NT2/D1 (cell line): Measurements from ENCODE around the gene CAMTA1.

Source experiments
- DNase-seq: peaks from one replicate; pipeline ENCODE4 v3.0.0-alpha.2; 2011; ENCODE audit warnings: low read depth, low spot score
- H3K27me3 ChIP-seq: 2 replicates; pipeline ENCODE4 v1.6.0; 2011; ENCODE audit warnings: mild to moderate bottlenecking; ENCODE audit not compliant: insufficient read length, insufficient read depth
- H3K36me3 ChIP-seq: 2 replicates; pipeline ENCODE4 v1.6.1; 2011; ENCODE audit warnings: mild to moderate bottlenecking, low read length, mixed read lengths; ENCODE audit not compliant: insufficient read depth, insufficient read length
- H3K4me1 ChIP-seq: 2 replicates; pipeline ENCODE4 v1.5.1; 2011; ENCODE audit not compliant: insufficient read depth, insufficient read length
- H3K4me3 ChIP-seq: 2 replicates; pipeline ENCODE4 v1.5.1; 2011; ENCODE audit warnings: low read depth; ENCODE audit not compliant: insufficient read length
- H3K9ac ChIP-seq: 2 replicates; pipeline ENCODE4 v1.6.0; 2011; ENCODE audit warnings: low read depth; ENCODE audit not compliant: insufficient read length
- H3K9me3 ChIP-seq: 2 replicates; pipeline ENCODE4 v1.5.1; 2011; ENCODE audit warnings: mild to moderate bottlenecking, low read length; ENCODE audit not compliant: insufficient read depth
- SUZ12 ChIP-seq: IDR thresholded peaks from 2 replicates; pipeline ENCODE4 v1.6.1; 2011; ENCODE audit not compliant: insufficient read length, insufficient read depth; ENCODE audit errors: extremely low read depth
- YY1 ChIP-seq: IDR thresholded peaks from 2 replicates; pipeline ENCODE4 v1.6.1; 2011; ENCODE audit not compliant: insufficient read length, insufficient read depth
- ZNF274 ChIP-seq: IDR thresholded peaks from 2 replicates; pipeline ENCODE4 v1.6.1; 2011; ENCODE audit warnings: mild to moderate bottlenecking, low read depth, low read length

The CAMTA1 gene

GRCh38 chr1:7505771-7506453, 720.7 kb downstream of the CAMTA1 start:
- H3K4me1 ChIP-seq = peaks cover 12% of the 10 kb centered on the region
- H3K4me3 ChIP-seq = no peak overlapping the region
- TF ChIP-seq SUZ12 = no peak
- TF ChIP-seq ZNF274 = no peak
- TF ChIP-seq YY1 = no peak
- no peaks in the 10 kb centered on the region for H3K36me3 ChIP-seq
- DNase-seq = no peak
- H3K9ac ChIP-seq = no peak overlapping the region
- H3K27me3 ChIP-seq = no peaks in the 10 kb centered on the region
- H3K9me3 ChIP-seq = no peaks in the 10 kb centered on the region

- H3K36me3 ChIP-seq = no peaks in the 10 kb centered on the region
- TF ChIP-seq ZNF274 (no peak), SUZ12 (no peak), YY1 (no peak)
- no peaks in the 10 kb centered on the region for H3K9me3 ChIP-seq
- no peaks in the 10 kb centered on the region for H3K27me3 ChIP-seq
- no peak overlapping the region for H3K4me3 ChIP-seq
- DNase-seq = no peak
- peaks cover 11% of the 10 kb centered on the region for H3K4me1 ChIP-seq
- no peak overlapping the region for H3K9ac ChIP-seq
Observed at GRCh38 chr1:7506454-7507284, 721.4 kb downstream of the CAMTA1 start.

GRCh38 chr1:7507285-7508019, 722.2 kb downstream of the CAMTA1 start:
- H3K9me3 ChIP-seq = no peaks in the 10 kb centered on the region
- no peak overlapping the region for H3K9ac ChIP-seq
- no peak for DNase-seq
- TF ChIP-seq YY1 (no peak), SUZ12 (no peak), ZNF274 (no peak)
- H3K27me3 ChIP-seq = no peaks in the 10 kb centered on the region
- peaks cover 7% of the 10 kb centered on the region for H3K4me1 ChIP-seq
- H3K4me3 ChIP-seq = no peak overlapping the region
- no peaks in the 10 kb centered on the region for H3K36me3 ChIP-seq

GRCh38 chr1:7508052-7508933, 723.0 kb downstream of the CAMTA1 start:
- Histone ChIP-seq H3K27me3 (no peaks in the 10 kb centered on the region), H3K4me3 (no peak overlapping the region), H3K9ac (no peak overlapping the region), H3K36me3 (no peaks in the 10 kb centered on the region), H3K4me1 (peaks cover 7% of the 10 kb centered on the region), H3K9me3 (no peaks in the 10 kb centered on the region)
- no peak for TF ChIP-seq SUZ12
- no peak for DNase-seq

- TF ChIP-seq SUZ12 = no peak
- TF ChIP-seq YY1 = no peak
- no peak for TF ChIP-seq ZNF274
- no peak for DNase-seq
- H3K27me3 ChIP-seq = no peaks in the 10 kb centered on the region
- H3K4me1 ChIP-seq = peaks cover 7% of the 10 kb centered on the region
- no peak overlapping the region for H3K4me3 ChIP-seq
- H3K36me3 ChIP-seq = no peaks in the 10 kb centered on the region
- H3K9ac ChIP-seq = no peak overlapping the region
- no peaks in the 10 kb centered on the region for H3K9me3 ChIP-seq
Observed at GRCh38 chr1:7508934-7509519, 723.8 kb downstream of the CAMTA1 start.

- Histone ChIP-seq H3K4me1 (peaks cover 7% of the 10 kb centered on the region), H3K9ac (no peak overlapping the region), H3K4me3 (no peak overlapping the region), H3K27me3 (no peaks in the 10 kb centered on the region), H3K9me3 (no peaks in the 10 kb centered on the region), H3K36me3 (no peaks in the 10 kb centered on the region)
- no peak for TF ChIP-seq YY1
- TF ChIP-seq ZNF274 = no peak
- no peak for TF ChIP-seq SUZ12
- DNase-seq = no peak
Observed at GRCh38 chr1:7509598-7509997, 724.3 kb downstream of the CAMTA1 start.
